PC-9 (cell line): ENCODE data around the gene RAB37. TPM values are rescaled to one million over a fixed set of nuclear protein-coding genes. Genes with fewer than 3 reads are reported as not detected.

Experiments used
- BruUV-seq: library from RNA; stranded (reverse); fragments of 400-500 nt; replicated peaks from 2 replicates; lab custom pipeline; 2021; lab: Mats Ljungman, UMichigan
- CTCF ChIA-PET: fragments of 300-600 bp; sonication (Branson Sonifier 250); formaldehyde crosslinking; loops from one replicate; lab custom pipeline; 2022; ENCODE audit warnings: antibody characterized with exemption; lab: Charles Lee
- POLR2A ChIA-PET: fragments of 300-600 bp; sonication (Branson Sonifier 250); formaldehyde crosslinking; loops from one replicate; lab custom pipeline; 2022; ENCODE audit warnings: antibody characterized with exemption; ENCODE audit not compliant: unreplicated experiment; lab: Charles Lee
- DNase-seq, 2 experiments: peaks; one replicate each; pipeline versions ENCODE4 v3.0.0 to v3.0.0-alpha.2; 2015 to 2022; ENCODE audit warnings: mixed read lengths in 1 of 2
- H2AFZ ChIP-seq: fragments of 200-600 bp; sonication (generic); 2 replicates; pipeline ENCODE4 v1.8.1; 2017; ENCODE audit warnings: antibody characterized with exemption
- H3F3A ChIP-seq: fragments of 200-600 bp; sonication (generic); 2 replicates; pipeline ENCODE4 v1.8.1; 2017; ENCODE audit warnings: antibody characterized with exemption, mild to moderate bottlenecking, low read depth; ENCODE audit not compliant: insufficient read depth
- H3K27ac ChIP-seq: fragments of 200-600 bp; sonication (generic); 2 replicates; pipeline ENCODE4 v1.6.1; 2016; ENCODE audit warnings: mixed run types
- H3K27me3 ChIP-seq: fragments of 200-600 bp; sonication (generic); 2 replicates; pipeline ENCODE4 v1.6.1; 2016; ENCODE audit warnings: low read depth, mixed run types; ENCODE audit not compliant: insufficient read depth
- H3K36me3 ChIP-seq: fragments of 200-600 bp; sonication (generic); 2 replicates; pipeline ENCODE4 v1.6.1; 2016; ENCODE audit warnings: low read depth, mixed run types
- H3K4me1 ChIP-seq: fragments of 200-600 bp; sonication (generic); replicated peaks from 2 replicates; pipeline ENCODE4 v1.6.1; 2016; ENCODE audit warnings: mixed run types; ENCODE audit not compliant: insufficient read depth
- H3K4me2 ChIP-seq: fragments of 200-600 bp; sonication (generic); 2 replicates; pipeline ENCODE4 v1.6.1; 2017; ENCODE audit warnings: mixed run types
- H3K4me3 ChIP-seq: fragments of 200-600 bp; sonication (generic); 2 replicates; pipeline ENCODE4 v1.6.1; 2016; ENCODE audit warnings: mixed run types
- H3K79me2 ChIP-seq: fragments of 200-600 bp; sonication (generic); 2 replicates; pipeline ENCODE4 v1.6.1; 2017; ENCODE audit warnings: low read depth, mixed run types
- H3K9me2 ChIP-seq: fragments of 200-600 bp; sonication (generic); 2 replicates; pipeline ENCODE4 v1.8.1; 2017; ENCODE audit warnings: mild to moderate bottlenecking; ENCODE audit not compliant: insufficient read depth
- H3K9me3 ChIP-seq: fragments of 200-600 bp; sonication (generic); 2 replicates; pipeline ENCODE4 v1.8.1; 2016; ENCODE audit warnings: low read depth; ENCODE audit not compliant: insufficient read depth
- H4K20me1 ChIP-seq: fragments of 200-600 bp; sonication (generic); 2 replicates; pipeline ENCODE4 v1.8.1; 2017; ENCODE audit not compliant: insufficient read depth
- EZH2 ChIP-seq: fragments of 200-600 bp; sonication (generic); IDR thresholded peaks from 2 replicates; pipeline ENCODE4 v1.8.0; 2017; ENCODE audit warnings: antibody characterized with exemption, low read depth
- intact Hi-C: fragments of 100-400 bp; cut with micrococcal nuclease; formaldehyde crosslinking; loops from one replicate; pipeline ENCODE4 v1.10.0; 2022; ENCODE audit not compliant: unreplicated experiment
- total RNA-seq: library from RNA; stranded (reverse); gene quantifications from 2 replicates; pipeline ENCODE4 v1.2.3, GENCODE V29; 2021
- TF ChIP-seq, protein P1 (sequence below): fragments of 200-600 bp; sonication (generic); conservative IDR thresholded peaks from 2 replicates; pipeline ENCODE4 v1.6.1; 2017; ENCODE audit warnings: mixed run types, antibody characterized with exemption, mild to moderate bottlenecking, moderate library complexity

The RAB37 gene
- total RNA-seq, 1 experiment from 2014 or later: not detected

DNA sequence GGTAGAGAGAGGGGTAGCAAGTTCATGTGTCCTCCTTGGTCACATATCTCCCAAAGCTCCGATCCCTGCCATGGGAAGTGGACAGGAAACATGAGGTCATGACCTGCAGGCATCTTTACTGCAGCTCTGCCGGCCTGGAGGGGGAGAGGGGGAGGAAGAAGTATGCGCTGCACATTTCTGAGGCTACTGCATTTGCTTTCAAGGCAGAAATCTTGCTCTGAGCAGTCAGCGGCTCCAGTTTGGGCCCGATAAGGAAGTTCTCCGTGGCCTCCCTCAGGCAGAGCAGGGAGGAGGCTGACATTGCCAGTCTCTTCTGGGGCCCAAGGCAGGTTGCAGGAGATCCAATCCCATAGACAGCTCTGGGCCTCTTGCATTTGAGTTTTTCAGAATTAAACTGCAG lies 9.9 kb downstream of the RAB37 start:
- ChIA-PET POLR2A (no interaction called here), CTCF (interaction anchor here (0.7 to 1.6 kb wide), 3 partner anchors 10 to 115 kb away, joined by 8 to 17 read pairs (median 12); no protein-coding TSS in a partner anchor)

DNA sequence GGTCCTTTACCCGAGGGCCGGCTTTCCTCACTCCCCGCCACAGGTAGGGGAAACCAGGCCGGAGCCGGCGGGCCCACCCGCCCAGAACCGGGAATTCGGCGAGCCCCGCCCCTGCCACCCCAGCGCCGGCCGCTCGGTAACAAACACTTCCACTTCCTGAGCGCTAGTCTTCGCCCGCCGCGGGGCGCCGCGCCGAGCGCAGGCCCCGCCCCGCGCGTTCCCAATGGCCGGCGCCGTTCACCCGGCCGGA lies 11.1 kb downstream of the RAB37 start:
- Histone ChIP-seq H4K20me1 (peaks cover 15% of the 10 kb centered on the region), H3K4me2 (peak overlapping the region; percentile 69), H3K9me3 (no peaks in the 10 kb centered on the region), H3K79me2 (peaks cover 44% of the 10 kb centered on the region), H3K9me2 (no peaks in the 10 kb centered on the region), H3F3A (peaks cover 9% of the 10 kb centered on the region; the same call in 1 of the 2 replicates), H3K4me1 (peaks cover 42% of the 10 kb centered on the region), H3K27ac (no peak overlapping the region), H3K4me3 (peak overlapping the region; percentile 99; the same call in 1 of the 2 replicates), H3K27me3 (no peaks in the 10 kb centered on the region), H2AFZ (peak overlapping the region; percentile 74), H3K36me3 (peaks cover 5% of the 10 kb centered on the region; the same call in 1 of the 2 replicates)
- intact Hi-C loops: no loop called here
- POLR2A ChIA-PET: interaction anchor here (0.6 kb wide), 1 partner anchor 10 kb away, joined by 4 read pairs; no protein-coding TSS in a partner anchor
- CTCF ChIA-PET: no interaction called here
- peak in 1 of 2 experiments; percentile 97 for DNase-seq
- TF ChIP-seq EZH2: no peak
- TF ChIP-seq, protein P1, sequence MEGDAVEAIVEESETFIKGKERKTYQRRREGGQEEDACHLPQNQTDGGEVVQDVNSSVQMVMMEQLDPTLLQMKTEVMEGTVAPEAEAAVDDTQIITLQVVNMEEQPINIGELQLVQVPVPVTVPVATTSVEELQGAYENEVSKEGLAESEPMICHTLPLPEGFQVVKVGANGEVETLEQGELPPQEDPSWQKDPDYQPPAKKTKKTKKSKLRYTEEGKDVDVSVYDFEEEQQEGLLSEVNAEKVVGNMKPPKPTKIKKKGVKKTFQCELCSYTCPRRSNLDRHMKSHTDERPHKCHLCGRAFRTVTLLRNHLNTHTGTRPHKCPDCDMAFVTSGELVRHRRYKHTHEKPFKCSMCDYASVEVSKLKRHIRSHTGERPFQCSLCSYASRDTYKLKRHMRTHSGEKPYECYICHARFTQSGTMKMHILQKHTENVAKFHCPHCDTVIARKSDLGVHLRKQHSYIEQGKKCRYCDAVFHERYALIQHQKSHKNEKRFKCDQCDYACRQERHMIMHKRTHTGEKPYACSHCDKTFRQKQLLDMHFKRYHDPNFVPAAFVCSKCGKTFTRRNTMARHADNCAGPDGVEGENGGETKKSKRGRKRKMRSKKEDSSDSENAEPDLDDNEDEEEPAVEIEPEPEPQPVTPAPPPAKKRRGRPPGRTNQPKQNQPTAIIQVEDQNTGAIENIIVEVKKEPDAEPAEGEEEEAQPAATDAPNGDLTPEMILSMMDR: no peak
- BruUV-seq: no TSS peak

More for the DNA sequence above, 9.9 kb downstream of the RAB37 start:
- no TSS peak for BruUV-seq
- no peak overlapping the region for H3K4me2 ChIP-seq
- H3K9me2 ChIP-seq: no peaks in the 10 kb centered on the region
- H3K9me3 ChIP-seq: no peaks in the 10 kb centered on the region
- no peak overlapping the region for H2AFZ ChIP-seq
- no peak for TF ChIP-seq EZH2
- TF ChIP-seq, protein P1: no peak
- no peaks in the 10 kb centered on the region for H3K36me3 ChIP-seq
- intact Hi-C loops: no loop called here
- H3K4me3 ChIP-seq: no peak overlapping the region
- peaks cover 6% of the 10 kb centered on the region; the same call in 1 of the 2 replicates for H4K20me1 ChIP-seq
- no peaks in the 10 kb centered on the region for H3K27me3 ChIP-seq
- H3K79me2 ChIP-seq: peaks cover 32% of the 10 kb centered on the region
- no peak for DNase-seq
- H3K4me1 ChIP-seq: peaks cover 45% of the 10 kb centered on the region
- peaks cover 9% of the 10 kb centered on the region; the same call in 1 of the 2 replicates for H3F3A ChIP-seq
- H3K27ac ChIP-seq: no peak overlapping the region

DNA sequence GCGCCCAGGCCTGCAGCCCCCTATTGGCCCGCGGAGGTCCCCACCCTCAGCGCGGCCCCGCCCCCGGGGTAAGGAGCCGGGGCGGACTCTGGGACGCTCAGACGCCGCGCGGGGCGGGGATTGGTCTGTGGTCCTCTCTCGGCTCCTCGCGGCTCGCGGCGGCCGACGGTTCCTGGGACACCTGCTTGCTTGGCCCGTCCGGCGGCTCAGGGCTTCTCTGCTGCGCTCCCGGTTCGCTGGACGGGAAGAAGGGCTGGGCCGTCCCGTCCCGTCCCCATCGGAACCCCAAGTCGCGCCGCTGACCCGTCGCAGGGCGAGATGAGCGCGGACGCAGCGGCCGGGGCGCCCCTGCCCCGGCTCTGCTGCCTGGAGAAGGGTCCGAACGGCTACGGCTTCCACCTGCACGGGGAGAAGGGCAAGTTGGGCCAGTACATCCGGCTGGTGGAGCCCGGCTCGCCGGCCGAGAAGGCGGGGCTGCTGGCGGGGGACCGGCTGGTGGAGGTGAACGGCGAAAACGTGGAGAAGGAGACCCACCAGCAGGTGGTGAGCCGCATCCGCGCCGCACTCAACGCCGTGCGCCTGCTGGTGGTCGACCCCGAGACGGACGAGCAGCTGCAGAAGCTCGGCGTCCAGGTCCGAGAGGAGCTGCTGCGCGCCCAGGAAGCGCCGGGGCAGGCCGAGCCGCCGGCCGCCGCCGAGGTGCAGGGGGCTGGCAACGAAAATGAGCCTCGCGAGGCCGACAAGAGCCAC lies 11.6 kb downstream of the RAB37 start, which contains the start of gene NHERF1:
Gene NHERF1 (plus strand): TSS at position 100 of the 750 bp plus-strand sequence. CDS start 219 bp downstream, at position 319.
- Histone ChIP-seq H3K9me3 (no peaks in the 10 kb centered on the region), H4K20me1 (peaks cover 15% of the 10 kb centered on the region), H3K4me2 (peak within 1 kb of the TSS; percentile 97), H3K27ac (no peak within 1 kb of the TSS), H3K9me2 (no peaks in the 10 kb centered on the region), H3K4me3 (peak within 1 kb of the TSS; percentile 99), H3K79me2 (peaks cover 49% of the 10 kb centered on the region), H3K4me1 (peaks cover 40% of the 10 kb centered on the region), H3K27me3 (no peaks in the 10 kb centered on the region), H3F3A (peaks cover 9% of the 10 kb centered on the region; the same call in 1 of the 2 replicates), H2AFZ (peak within 1 kb of the TSS; percentile 94), H3K36me3 (peaks cover 5% of the 10 kb centered on the region; the same call in 1 of the 2 replicates)
- peak; percentile 30 to 78 for DNase-seq
- POLR2A ChIA-PET: interaction anchor here (0.6 to 1.2 kb wide), 3 partner anchors 11 to 123 kb away, joined by 4 to 7 read pairs (median 5); no protein-coding TSS in a partner anchor
- intact Hi-C loops: no loop called here
- TF ChIP-seq EZH2: no peak
- TF ChIP-seq, protein P1: 0 out of 2 replicates have a peak, but pooled peaks have one; percentile 29
- BruUV-seq: TSS peak; percentile 67
- CTCF ChIA-PET: no interaction called here
